CD8-positive, alpha-beta memory T cell (primary cell): ENCODE measurements around the gene TMEM184B. TPM values are rescaled to one million over a fixed set of nuclear protein-coding genes. Genes with fewer than 3 reads are reported as not detected.
A peak's percentile ranks its signal among the peaks of the same experiment; 100 is the strongest.

Experiments used
- CTCF ChIA-PET: fragments of 350-600 bp; sonication (Branson Sonifier 250); formaldehyde crosslinking; loops from one replicate; lab custom pipeline; 2021; ENCODE audit warnings: antibody characterized with exemption; lab: Charles Lee
- POLR2A ChIA-PET: fragments of 350-600 bp; sonication (Branson Sonifier 250); formaldehyde crosslinking; loops from one replicate; lab custom pipeline; 2021; ENCODE audit warnings: antibody characterized with exemption; lab: Charles Lee
- DNase-seq, 5 donors: peaks; one replicate each; pipeline versions ENCODE4 v3.0.0 to v3.0.0-alpha.2; 2020 to 2022; ENCODE audit warnings: mixed read lengths in 1 of 5
- H3K27ac ChIP-seq: one replicate; pipeline ENCODE4 v1.7.0; 2013; ENCODE audit warnings: low read depth, mild to moderate bottlenecking, low read length, moderate library complexity
- H3K27me3 ChIP-seq: 2 replicates; pipeline ENCODE4 v1.7.0; 2013; ENCODE audit warnings: low read length, mild to moderate bottlenecking; ENCODE audit not compliant: insufficient read depth, poor library complexity, severe bottlenecking
- H3K36me3 ChIP-seq: 2 replicates; pipeline ENCODE4 v1.7.0; 2013; ENCODE audit warnings: mild to moderate bottlenecking, low read length, moderate library complexity; ENCODE audit not compliant: insufficient read depth
- H3K4me1 ChIP-seq: 2 replicates; pipeline ENCODE4 v1.7.0; 2013; ENCODE audit warnings: mild to moderate bottlenecking, low read length, moderate library complexity; ENCODE audit not compliant: insufficient read depth
- H3K4me3 ChIP-seq: 2 replicates; pipeline ENCODE4 v1.7.0; 2013; ENCODE audit warnings: mild to moderate bottlenecking, low read length
- H3K9me3 ChIP-seq: 2 replicates; pipeline ENCODE4 v1.7.0; 2013; ENCODE audit warnings: mild to moderate bottlenecking, low read length
- H3K27ac Mint-ChIP-seq, 8 donors: one replicate each; pipeline ENCODE4 v1.8.0; 2020 to 2021; ENCODE audit warnings: mixed read lengths in 8 of 8, mild to moderate bottlenecking in 6 of 8, inconsistent platforms in 3 of 8, moderate library complexity in 3 of 8
- H3K27me3 Mint-ChIP-seq, 2 donors: one replicate each; pipeline ENCODE4 v1.8.0; 2020 to 2021; ENCODE audit warnings: mixed read lengths in 2 of 2, mild to moderate bottlenecking in 1 of 2, moderate library complexity in 1 of 2
- H3K36me3 Mint-ChIP-seq, 3 donors: one replicate each; pipeline ENCODE4 v1.8.0; 2020 to 2021; ENCODE audit warnings: mixed read lengths in 3 of 3, inconsistent platforms in 1 of 3, mild to moderate bottlenecking in 1 of 3
- H3K4me1 Mint-ChIP-seq, 3 donors: one replicate each; pipeline ENCODE4 v1.8.0; 2020 to 2021; ENCODE audit warnings: mixed read lengths in 3 of 3, inconsistent platforms in 1 of 3, mild to moderate bottlenecking in 1 of 3
- H3K4me3 Mint-ChIP-seq, 7 donors: one replicate each; pipeline ENCODE4 v1.8.0; 2020 to 2021; ENCODE audit warnings: mixed read lengths in 7 of 7, mild to moderate bottlenecking in 6 of 7, moderate library complexity in 4 of 7, inconsistent platforms in 2 of 7
- H3K9me3 Mint-ChIP-seq, 5 donors: one replicate each; pipeline ENCODE4 v1.8.0; 2020 to 2022; ENCODE audit warnings: mixed read lengths in 5 of 5, mild to moderate bottlenecking in 3 of 5, moderate library complexity in 2 of 5, inconsistent platforms in 1 of 5
- polyA plus RNA-seq: library from polyadenylated mRNA; unstranded; fragments of 300-500 nt; fragmentation: Illumina TruSeq; gene quantifications from one replicate; pipeline ENCODE4 v1.2.3, GENCODE V29; 2021
- total RNA-seq, 2 experiments: library from RNA; stranded (reverse); gene quantifications; one replicate each; pipeline ENCODE4 v1.2.3, GENCODE V29; 2021

Gene TMEM184B
- total and polyA plus RNA-seq, 3 experiments from 2014 or later, result 23.4 to 31.7 (median 29.0) TPM

- POLR2A ChIA-PET, result interaction anchor here (0.5 kb wide), 1 partner anchor 16 kb away, joined by 4 read pairs; no protein-coding TSS in a partner anchor
- no peaks in the 10 kb centered on the region for H3K4me1 ChIP-seq
- no peaks in the 10 kb centered on the region for H3K9me3 Mint-ChIP-seq
These were observed 13.9 kb downstream of the TMEM184B start for GRCh38 chr22:38258895-38259294.

GRCh38 chr22:38257650-38258250 is 15.1 kb downstream of the TMEM184B start:
- DNase-seq, result no peak
- Histone ChIP-seq H3K4me3 (no peak overlapping the region), H3K9me3 (no peaks in the 10 kb centered on the region), H3K27ac (no peak overlapping the region), H3K4me1 (no peaks in the 10 kb centered on the region), H3K36me3 (no peaks in the 10 kb centered on the region), H3K27me3 (no peaks in the 10 kb centered on the region)
- Mint-ChIP-seq H3K4me1 (peaks cover 22 to 36% (median 32%) of the 10 kb centered on the region in 3 donors), H3K36me3 (peaks cover 0 to 6% (median 1%) of the 10 kb centered on the region in 3 donors), H3K4me3 (no peak overlapping the region), H3K27me3 (peaks cover 0 to 2% of the 10 kb centered on the region in 2 donors), H3K27ac (peak overlapping the region in 1 of 8 donors; percentile 79), H3K9me3 (no peaks in the 10 kb centered on the region)
- POLR2A ChIA-PET, result no interaction called here
- CTCF ChIA-PET, result no interaction called here

More at GRCh38 chr22:38258895-38259294, 13.9 kb downstream of the TMEM184B start:
- no peak overlapping the region for H3K4me3 Mint-ChIP-seq
- H3K36me3 Mint-ChIP-seq, result peaks cover 0 to 11% (median 4%) of the 10 kb centered on the region in 3 donors
- DNase-seq, result no peak
- peak overlapping the region in 3 of 8 donors; percentile 11 to 46 (median 11) for H3K27ac Mint-ChIP-seq
- CTCF ChIA-PET, result no interaction called here
- no peak overlapping the region for H3K27ac ChIP-seq
- no peaks in the 10 kb centered on the region for H3K9me3 ChIP-seq
- H3K27me3 ChIP-seq, result no peaks in the 10 kb centered on the region
- H3K36me3 ChIP-seq, result no peaks in the 10 kb centered on the region
- peaks cover 24 to 41% (median 36%) of the 10 kb centered on the region in 3 donors for H3K4me1 Mint-ChIP-seq
- H3K27me3 Mint-ChIP-seq, result peaks cover 0 to 2% of the 10 kb centered on the region in 2 donors
- no peak overlapping the region for H3K4me3 ChIP-seq

DNA sequence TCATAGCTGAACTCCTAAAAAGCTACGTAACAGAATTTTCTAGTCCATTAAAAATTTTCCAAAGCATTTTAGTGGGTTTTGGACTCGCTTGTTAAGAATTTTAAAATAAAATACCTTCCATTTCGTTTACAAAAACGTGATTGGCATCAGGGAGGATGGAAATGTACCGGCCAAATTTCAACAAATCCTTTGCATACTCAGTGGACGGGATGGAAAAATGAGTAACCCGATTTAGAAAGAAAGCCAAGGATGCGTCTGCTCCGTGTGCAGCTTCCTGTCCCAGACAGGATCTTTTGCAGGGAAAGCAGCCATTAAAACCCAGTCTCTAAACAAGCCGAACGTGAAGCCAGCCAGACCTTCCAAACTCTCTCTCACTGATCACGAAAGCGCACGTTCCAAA is 15.6 kb downstream of the TMEM184B start:
- Histone ChIP-seq H3K36me3 (no peaks in the 10 kb centered on the region), H3K4me3 (no peak overlapping the region), H3K27ac (no peak overlapping the region), H3K27me3 (no peaks in the 10 kb centered on the region), H3K9me3 (no peaks in the 10 kb centered on the region), H3K4me1 (no peaks in the 10 kb centered on the region)
- ChIA-PET POLR2A (no interaction called here), CTCF (interaction anchor here (0.9 kb wide), 1 partner anchor 56 kb away, joined by 3 read pairs; no protein-coding TSS in a partner anchor)
- Mint-ChIP-seq H3K4me1 (peaks cover 20 to 33% (median 29%) of the 10 kb centered on the region in 3 donors), H3K27me3 (peaks cover 0 to 2% of the 10 kb centered on the region in 2 donors), H3K36me3 (peaks cover 0 to 5% (median 1%) of the 10 kb centered on the region in 3 donors), H3K9me3 (no peaks in the 10 kb centered on the region), H3K4me3 (no peak overlapping the region), H3K27ac (peak overlapping the region in 1 of 8 donors; percentile 72)
- DNase-seq, result no peak

GRCh38 chr22:38255697-38256096 is 17.1 kb downstream of the TMEM184B start:
- no peaks in the 10 kb centered on the region for H3K4me1 ChIP-seq
- H3K36me3 ChIP-seq, result no peaks in the 10 kb centered on the region
- no peaks in the 10 kb centered on the region for H3K9me3 Mint-ChIP-seq
- H3K27me3 Mint-ChIP-seq, result peaks cover 0 to 2% of the 10 kb centered on the region in 2 donors
- H3K4me1 Mint-ChIP-seq, result peaks cover 10 to 22% (median 18%) of the 10 kb centered on the region in 3 donors
- peak overlapping the region in 1 of 8 donors; percentile 52 for H3K27ac Mint-ChIP-seq
- no peaks in the 10 kb centered on the region for H3K27me3 ChIP-seq
- DNase-seq, result no peak
- POLR2A ChIA-PET, result no interaction called here
- CTCF ChIA-PET, result no interaction called here
- H3K9me3 ChIP-seq, result no peaks in the 10 kb centered on the region
- H3K4me3 Mint-ChIP-seq, result no peak overlapping the region
- H3K27ac ChIP-seq, result no peak overlapping the region
- H3K36me3 Mint-ChIP-seq, result peaks cover 0 to 5% (median 1%) of the 10 kb centered on the region in 3 donors
- H3K4me3 ChIP-seq, result no peak overlapping the region

DNA sequence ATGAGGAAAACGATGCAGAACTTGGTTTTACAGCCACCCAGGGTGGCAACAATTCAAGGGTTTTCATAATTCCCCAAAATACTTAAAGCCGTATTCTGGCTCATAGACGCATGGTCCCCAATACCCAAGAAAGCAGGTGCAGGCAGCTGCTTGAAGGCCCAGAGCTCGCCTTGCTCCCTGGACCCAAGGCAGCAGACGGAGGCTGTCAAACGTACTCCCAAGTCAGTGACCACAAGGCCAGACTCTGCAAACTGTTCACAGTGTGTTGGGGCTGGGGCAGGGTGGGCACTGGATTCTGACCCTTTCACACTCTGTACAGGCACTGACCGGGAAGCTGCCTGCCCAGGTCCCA is 21.5 kb downstream of the TMEM184B start:
- H3K4me3 Mint-ChIP-seq, result no peak overlapping the region
- no peak for DNase-seq
- no peaks in the 10 kb centered on the region for H3K27me3 Mint-ChIP-seq
- CTCF ChIA-PET, result interaction anchor here (1.0 kb wide), 1 partner anchor 21 kb away, joined by 3 read pairs; no protein-coding TSS in a partner anchor
- Histone ChIP-seq H3K4me1 (no peaks in the 10 kb centered on the region), H3K36me3 (no peaks in the 10 kb centered on the region), H3K9me3 (no peaks in the 10 kb centered on the region), H3K27me3 (no peaks in the 10 kb centered on the region), H3K27ac (no peak overlapping the region), H3K4me3 (no peak overlapping the region)
- peaks cover 4 to 10% (median 4%) of the 10 kb centered on the region in 3 donors for H3K4me1 Mint-ChIP-seq
- no peaks in the 10 kb centered on the region for H3K9me3 Mint-ChIP-seq
- no peak overlapping the region for H3K27ac Mint-ChIP-seq
- POLR2A ChIA-PET, result no interaction called here
- H3K36me3 Mint-ChIP-seq, result peaks cover 5 to 30% (median 11%) of the 10 kb centered on the region in 3 donors

GRCh38 chr22:38250643-38251340 is 22.0 kb downstream of the TMEM184B start:
- DNase-seq, result no peak
- H3K27me3 ChIP-seq, result no peaks in the 10 kb centered on the region
- H3K9me3 ChIP-seq, result no peaks in the 10 kb centered on the region
- no peaks in the 10 kb centered on the region for H3K4me1 ChIP-seq
- H3K4me3 ChIP-seq, result no peak overlapping the region
- no peaks in the 10 kb centered on the region for H3K36me3 ChIP-seq
- Mint-ChIP-seq H3K27ac (no peak overlapping the region), H3K27me3 (no peaks in the 10 kb centered on the region), H3K9me3 (no peaks in the 10 kb centered on the region), H3K4me3 (no peak overlapping the region), H3K36me3 (peaks cover 5 to 35% (median 11%) of the 10 kb centered on the region in 3 donors), H3K4me1 (peaks cover 3 to 10% (median 4%) of the 10 kb centered on the region in 3 donors)
- POLR2A ChIA-PET, result no interaction called here
- no peak overlapping the region for H3K27ac ChIP-seq
- CTCF ChIA-PET, result no interaction called here

DNA sequence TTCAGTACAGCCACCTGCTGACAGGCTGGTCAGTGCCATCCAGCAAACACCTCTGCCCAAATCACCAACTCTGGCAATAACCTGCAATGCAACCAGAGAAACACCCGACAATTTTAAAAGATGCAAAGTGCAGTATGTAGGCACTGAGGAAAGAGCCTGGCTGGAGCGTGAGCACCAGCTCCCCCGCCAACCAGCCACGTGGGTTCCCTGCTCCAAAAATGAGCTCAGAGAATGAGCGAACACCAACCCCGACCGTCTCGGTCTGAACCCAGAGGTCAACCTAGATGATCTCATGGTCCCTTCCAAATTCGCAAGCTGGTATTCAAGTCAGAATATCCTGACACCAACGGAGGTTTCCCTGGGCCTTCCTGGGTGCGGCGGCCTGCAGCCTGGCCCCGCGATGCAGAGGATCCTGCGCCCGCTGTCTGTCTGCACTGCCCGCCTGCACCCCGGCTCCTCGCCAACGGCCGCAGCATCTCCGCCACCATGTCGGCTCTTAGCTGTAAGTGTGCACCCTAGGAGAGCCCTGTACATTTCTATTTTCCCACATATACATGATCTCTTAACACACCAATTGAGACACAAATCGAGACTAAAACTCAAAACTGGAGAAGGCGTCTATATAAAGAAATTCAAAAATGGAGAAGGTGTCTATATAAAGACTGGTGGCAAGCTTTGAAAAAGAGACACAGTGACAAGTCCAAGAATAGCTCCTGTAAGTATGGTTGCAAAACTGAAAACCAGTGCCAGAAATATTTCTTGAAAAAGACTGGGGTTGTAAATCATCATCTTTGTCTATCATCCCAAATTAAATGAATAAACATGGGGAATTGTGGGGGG is 22.8 kb downstream of the TMEM184B start:
- ChIA-PET POLR2A (no interaction called here), CTCF (interaction anchor here (1.3 kb wide), 1 partner anchor 12 kb away, joined by 3 read pairs; no protein-coding TSS in a partner anchor)
- no peaks in the 10 kb centered on the region for H3K27me3 Mint-ChIP-seq
- no peak overlapping the region for H3K27ac Mint-ChIP-seq
- Histone ChIP-seq H3K36me3 (no peaks in the 10 kb centered on the region), H3K9me3 (no peaks in the 10 kb centered on the region), H3K4me3 (no peak overlapping the region), H3K27ac (no peak overlapping the region), H3K27me3 (no peaks in the 10 kb centered on the region), H3K4me1 (no peaks in the 10 kb centered on the region)
- no peak for DNase-seq
- no peaks in the 10 kb centered on the region for H3K9me3 Mint-ChIP-seq
- H3K4me3 Mint-ChIP-seq, result no peak overlapping the region
- peaks cover 0 to 10% (median 4%) of the 10 kb centered on the region in 3 donors for H3K4me1 Mint-ChIP-seq
- peaks cover 5 to 36% (median 11%) of the 10 kb centered on the region in 3 donors for H3K36me3 Mint-ChIP-seq
